GM19328 (cell line): Measurements from ENCODE around the gene KRTAP4-16.
"Not testable (repeated sequence)": the region's sequence is repeated elsewhere in the genome, so short reads cannot be mapped to it uniquely, and the experiment has no call there.

Experiments
- ATAC-seq: cut with Tn5 transposase; IDR thresholded peaks from one replicate; pipeline ENCODE4 v1.9.1; 2021; ENCODE audit warnings: mild to moderate bottlenecking, moderate library complexity; ENCODE audit not compliant: unreplicated experiment

Gene KRTAP4-16

GRCh38 chr17:41076788-41077187 is 25.2 kb downstream of the KRTAP4-16 start:
- ATAC-seq, result no peak

DNA sequence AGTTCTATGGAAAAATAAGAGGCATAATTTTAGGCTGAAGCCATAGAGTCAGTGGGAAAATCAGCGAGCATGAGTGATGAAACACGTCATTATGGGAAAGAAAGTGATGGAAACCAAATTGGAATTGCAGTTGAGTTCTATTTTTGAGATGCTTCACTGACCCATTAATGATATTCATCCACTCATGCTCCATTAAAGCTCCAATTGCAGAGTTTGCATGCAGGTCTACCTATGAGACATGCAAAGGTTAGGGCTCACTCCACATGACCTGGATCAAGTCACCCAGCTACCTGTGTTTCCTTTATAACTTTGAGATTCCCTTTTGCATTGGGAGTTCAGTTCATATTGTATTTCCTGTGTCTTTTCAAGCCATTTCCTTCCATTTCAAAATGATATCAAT is 28.3 kb downstream of the KRTAP4-16 start:
- no peak for ATAC-seq

GRCh38 chr17:41071606-41072360 is 30.2 kb downstream of the KRTAP4-16 start:
- no peak for ATAC-seq

DNA sequence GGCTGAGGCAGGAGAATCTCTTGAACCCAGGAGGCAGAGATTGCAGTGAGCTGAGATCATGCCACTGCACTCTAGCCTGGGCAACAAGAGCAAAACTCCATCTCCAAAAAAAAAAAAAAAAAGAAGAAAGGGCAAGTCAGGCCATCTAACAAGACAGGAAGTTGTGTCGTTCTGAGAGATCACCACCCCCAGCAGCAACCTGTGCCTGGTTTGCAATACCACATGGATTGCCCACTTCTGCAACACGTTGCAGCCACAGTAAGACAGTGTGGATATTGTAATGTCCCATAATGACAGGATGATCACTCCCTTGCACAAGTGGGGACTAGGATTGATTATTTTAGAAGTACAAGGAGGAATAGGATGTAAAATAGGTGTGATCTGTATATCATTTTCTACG is 33.0 kb downstream of the KRTAP4-16 start:
- no peak for ATAC-seq

DNA sequence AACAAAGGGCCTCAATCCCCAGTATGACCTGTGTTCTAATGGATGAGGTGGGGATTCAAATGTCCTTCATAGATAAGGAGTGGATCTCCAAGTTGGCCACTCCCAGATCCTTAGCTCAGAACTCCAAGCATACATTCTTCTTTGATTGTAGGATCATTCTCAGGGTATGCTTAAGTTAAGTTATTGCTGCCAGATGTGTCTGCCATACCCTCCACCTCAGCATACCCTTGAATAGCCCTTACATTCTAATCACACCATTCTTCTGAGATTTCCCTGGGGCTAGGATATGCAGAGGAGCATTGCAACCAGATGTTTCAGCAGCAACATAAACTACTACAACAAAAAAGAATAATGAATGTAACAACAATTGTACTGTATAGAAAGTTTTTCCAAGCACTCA is 34.7 kb downstream of the KRTAP4-16 start:
- ATAC-seq, result no peak

- no peak for ATAC-seq
Observed at GRCh38 chr17:41065829-41066624, 36.0 kb downstream of the KRTAP4-16 start, which contains the start of gene KRTAP2-4. TSS of gene KRTAP2-4 (minus strand) at chr17:41065879. CDS start at chr17:41065845, 34 bp downstream.

GRCh38 chr17:41065016-41065689 is 36.9 kb downstream of the KRTAP4-16 start:
- ATAC-seq, result not testable (repeated sequence)

DNA sequence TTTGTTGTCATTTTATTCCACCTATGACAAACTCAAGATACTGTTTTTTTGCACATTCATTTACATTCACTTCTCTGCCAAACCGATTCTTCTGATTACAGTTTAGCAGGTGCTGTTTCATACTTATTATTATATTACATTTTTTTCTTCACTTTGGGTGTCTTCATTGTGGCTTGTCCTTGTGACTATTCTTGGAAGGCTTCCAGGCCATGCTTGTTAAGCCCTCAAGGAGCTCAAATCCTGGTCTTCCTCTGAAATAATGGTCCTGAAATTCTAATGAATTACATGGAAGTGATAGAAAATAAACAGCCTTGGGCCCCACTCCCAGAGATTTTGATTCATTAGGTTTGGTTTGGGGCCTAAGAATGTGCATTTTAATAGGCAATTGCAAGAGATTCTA is 37.7 kb downstream of the KRTAP4-16 start:
- no peak for ATAC-seq

DNA sequence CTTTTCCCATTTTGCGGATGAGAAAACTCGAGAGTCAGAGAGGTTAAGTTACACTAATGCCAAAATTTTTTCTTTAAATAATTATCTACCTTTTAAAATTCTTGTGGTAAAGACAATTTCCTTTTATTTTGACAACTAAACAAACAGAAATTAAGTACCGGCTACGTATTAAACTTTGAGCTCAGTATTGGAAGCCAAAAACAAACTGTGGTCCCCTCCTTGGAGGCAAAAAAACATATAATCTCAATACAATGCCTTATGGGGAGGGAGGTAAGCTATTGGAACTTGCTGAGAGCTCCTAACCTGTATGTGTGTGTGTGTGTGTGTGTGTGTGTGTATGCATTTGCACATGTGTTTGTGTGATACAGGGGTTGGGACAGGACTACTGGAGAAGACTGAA is 38.6 kb downstream of the KRTAP4-16 start:
- ATAC-seq, result no peak

DNA sequence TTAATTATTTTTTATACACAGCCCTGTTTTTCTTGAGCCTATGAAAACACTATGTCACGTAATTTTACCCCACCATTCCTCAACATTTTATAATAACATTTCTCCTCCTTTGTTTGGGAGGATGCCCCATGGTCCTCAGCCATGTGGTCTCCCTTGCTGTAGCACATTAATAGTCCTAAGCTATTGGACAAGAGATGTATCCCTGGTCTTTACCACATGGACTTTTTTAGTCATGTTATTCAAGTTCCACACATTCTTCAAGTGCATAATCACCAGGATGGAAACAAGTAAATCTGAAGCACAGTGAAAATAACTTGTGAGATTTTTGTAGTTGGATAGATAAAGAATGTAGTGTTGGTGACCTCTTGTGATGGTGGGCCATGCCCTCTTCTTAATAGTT is 40.0 kb downstream of the KRTAP4-16 start:
- no peak for ATAC-seq

- ATAC-seq, result no peak
Observed at GRCh38 chr17:41060052-41060604, 41.9 kb downstream of the KRTAP4-16 start, which contains the start of gene KRTAP2-3. TSS of gene KRTAP2-3 (minus strand) at chr17:41060114. CDS start at chr17:41060050, 64 bp downstream.

GRCh38 chr17:41059276-41060051 is 42.5 kb downstream of the KRTAP4-16 start:
- not testable (repeated sequence) for ATAC-seq

- no peak for ATAC-seq
Observed at GRCh38 chr17:41058741-41059140, 43.3 kb downstream of the KRTAP4-16 start.

DNA sequence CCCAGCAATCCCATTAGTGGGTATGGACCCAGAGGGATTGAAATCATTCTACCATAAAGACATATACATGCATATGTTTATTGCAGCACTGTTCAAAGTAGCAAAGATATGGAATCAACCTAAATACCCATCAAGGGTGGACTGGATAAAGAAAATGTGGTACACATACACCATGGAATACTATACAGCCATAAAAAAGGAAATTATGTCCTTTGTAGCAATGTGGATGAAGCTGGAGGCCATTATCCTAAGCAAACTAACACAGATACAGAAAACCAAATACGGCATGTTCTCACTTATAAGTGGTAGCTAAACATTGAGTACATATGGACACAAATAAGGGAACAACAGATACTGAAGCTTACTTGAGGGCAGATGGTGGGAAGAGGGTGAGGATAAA is 44.5 kb downstream of the KRTAP4-16 start:
- no peak for ATAC-seq

DNA sequence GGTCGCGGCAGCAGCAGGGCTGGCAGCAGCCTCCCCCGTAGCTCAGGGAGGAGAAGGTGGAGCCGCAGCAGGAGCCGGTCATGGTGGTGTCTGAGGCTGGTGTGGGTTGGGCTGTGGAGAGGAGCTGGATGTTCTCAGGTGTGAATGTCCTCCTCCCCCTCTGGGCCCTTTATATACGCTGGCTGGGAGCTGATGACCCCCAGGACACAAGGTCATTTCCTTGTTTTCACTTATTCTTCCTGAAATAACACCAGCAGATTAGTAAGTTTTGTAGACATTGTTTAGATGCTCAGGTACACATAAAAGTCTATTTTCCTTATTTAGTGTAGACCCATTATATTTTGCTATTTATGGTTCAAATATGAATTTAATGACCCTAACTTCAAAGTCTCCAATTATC is 46.9 kb downstream of the KRTAP4-16 start, which contains the start of gene KRTAP2-2:
KRTAP2-2 (minus strand) TSS at position 101 of the 400 bp plus-strand sequence; CDS start at position 82, 19 bp downstream.
- not testable (repeated sequence) for ATAC-seq

GRCh38 chr17:41054556-41054955 is 47.5 kb downstream of the KRTAP4-16 start:
- ATAC-seq, result not testable (repeated sequence)

DNA sequence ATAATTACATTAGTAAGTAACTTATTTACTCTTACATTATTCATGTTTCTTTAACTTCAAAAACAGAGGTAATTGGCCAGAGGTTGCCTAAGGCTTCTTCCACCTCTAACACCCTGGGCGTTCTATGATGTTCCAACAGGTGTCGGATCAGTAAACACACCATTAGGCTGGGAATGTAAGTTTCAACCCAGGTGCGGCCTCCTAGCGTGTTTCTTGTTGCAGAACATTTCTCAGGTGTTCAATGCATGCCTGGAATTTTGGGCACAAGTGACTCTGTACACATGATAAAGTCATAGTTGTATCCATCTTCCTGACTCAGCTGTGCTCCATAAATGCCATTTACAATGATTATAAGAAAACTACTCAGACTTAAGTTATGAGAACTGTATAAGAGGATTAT is 48.0 kb downstream of the KRTAP4-16 start:
- no peak for ATAC-seq

GRCh38 chr17:41052566-41052965 is 49.4 kb downstream of the KRTAP4-16 start:
- ATAC-seq, result no peak
